ENCODE measurements around the gene SPATA31C2. TPM values are rescaled to one million over a fixed set of nuclear protein-coding genes. Genes with fewer than 3 reads are reported as not detected.
A peak's percentile ranks its signal among the peaks of the same experiment; 100 is the strongest.

The SPATA31C2 gene
- total RNA-seq, 1 experiment from 2014 or later = 0.15 TPM

DNA sequence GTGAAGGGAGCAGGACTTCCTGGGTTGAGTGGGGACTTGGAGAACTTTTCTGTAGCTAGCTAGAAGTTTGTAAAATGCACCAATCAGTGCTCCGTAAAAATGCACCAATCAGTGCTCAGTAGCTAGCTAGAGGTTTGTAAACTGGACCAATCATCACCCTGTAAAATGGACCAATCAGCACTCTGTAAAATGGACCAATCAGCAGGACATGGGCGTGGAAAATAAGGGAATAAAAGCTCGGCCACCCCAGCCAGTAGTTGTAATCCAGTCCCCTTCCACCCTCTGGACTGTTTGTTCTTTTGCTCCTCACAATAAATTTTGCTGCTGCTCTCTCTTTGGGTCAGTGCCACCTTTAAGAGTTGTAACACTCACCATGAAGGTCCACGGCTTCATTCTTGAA is 29.5 kb downstream of the SPATA31C2 start:
- Histone ChIP-seq H3K27ac (ENCODE audit: insufficient read length, low read depth, low read length) (no peak overlapping the region), H2AK5ac (ENCODE audit: insufficient read length, low read length) (no peak overlapping the region), H3K18ac (ENCODE audit: insufficient read length, low read depth, low read length) (no peak overlapping the region), H2BK5ac (ENCODE audit: insufficient read length, low read length) (no peak overlapping the region), H2BK12ac (ENCODE audit: insufficient read length, low read depth, low read length) (no peak overlapping the region), H3K79me2 (ENCODE audit: insufficient read depth, low read length) (no peaks in the 10 kb centered on the region), H3K79me1 (ENCODE audit: insufficient read depth, low read depth, low read length, poor library complexity, severe bottlenecking) (no peaks in the 10 kb centered on the region), H4K91ac (ENCODE audit: insufficient read length, low read depth, low read length) (no peak overlapping the region), H4K8ac (replicated peaks; ENCODE audit: insufficient read length, low read depth, low read length) (no peak overlapping the region), H3K4me2 (ENCODE audit: insufficient read depth, insufficient read length, low read length) (no peak overlapping the region), H3K14ac (ENCODE audit: insufficient read depth, low read length) (no peak overlapping the region), H3K9ac (ENCODE audit: extremely low read depth, insufficient read length, low read length) (no peak overlapping the region), H4K5ac (ENCODE audit: insufficient read length, low read depth, low read length) (no peak overlapping the region), H2BK120ac (ENCODE audit: low read depth, low read length, poor library complexity, severe bottlenecking) (no peak overlapping the region), H3K4me1 (ENCODE audit: insufficient read depth, low read length) (no peaks in the 10 kb centered on the region), H3K23ac (ENCODE audit: insufficient read length, low read depth, low read length) (no peak overlapping the region), H3K9me3 (ENCODE audit: control insufficient read depth, low read depth, low read length) (no peaks in the 10 kb centered on the region), H2AFZ (ENCODE audit: low read length) (no peak overlapping the region), H2BK15ac (ENCODE audit: low read depth, low read length) (no peak overlapping the region), H2BK20ac (ENCODE audit: low read depth, low read length, poor library complexity, severe bottlenecking) (no peak overlapping the region), H3K23me2 (ENCODE audit: insufficient read length, low read depth, low read length, poor library complexity, severe bottlenecking) (no peaks in the 10 kb centered on the region), H3K27me3 (ENCODE audit: insufficient read depth, low read length) (no peaks in the 10 kb centered on the region), H3K4ac (ENCODE audit: low read depth, low read length) (no peak overlapping the region), H3T11ph (ENCODE audit: low read length) (no peak overlapping the region), H4K20me1 (ENCODE audit: control insufficient read depth, insufficient read depth, insufficient read length) (no peaks in the 10 kb centered on the region), H3K56ac (ENCODE audit: insufficient read length, low read depth, low read length) (no peak overlapping the region)
- no CpG with 5 or more reads among the region's 4 CpGs for WGBS (ENCODE audit: extremely low coverage, insufficient read length, low lambda C conversion rate)
- H3K27me3 Mint-ChIP-seq (ENCODE audit: low read depth) = peaks cover 9% of the 10 kb centered on the region
- H3K36me3 Mint-ChIP-seq (ENCODE audit: insufficient read depth in 1 of 3, low read depth in 3 of 3) = no peaks in the 10 kb centered on the region
- TF ChIP-seq, protein P1, sequence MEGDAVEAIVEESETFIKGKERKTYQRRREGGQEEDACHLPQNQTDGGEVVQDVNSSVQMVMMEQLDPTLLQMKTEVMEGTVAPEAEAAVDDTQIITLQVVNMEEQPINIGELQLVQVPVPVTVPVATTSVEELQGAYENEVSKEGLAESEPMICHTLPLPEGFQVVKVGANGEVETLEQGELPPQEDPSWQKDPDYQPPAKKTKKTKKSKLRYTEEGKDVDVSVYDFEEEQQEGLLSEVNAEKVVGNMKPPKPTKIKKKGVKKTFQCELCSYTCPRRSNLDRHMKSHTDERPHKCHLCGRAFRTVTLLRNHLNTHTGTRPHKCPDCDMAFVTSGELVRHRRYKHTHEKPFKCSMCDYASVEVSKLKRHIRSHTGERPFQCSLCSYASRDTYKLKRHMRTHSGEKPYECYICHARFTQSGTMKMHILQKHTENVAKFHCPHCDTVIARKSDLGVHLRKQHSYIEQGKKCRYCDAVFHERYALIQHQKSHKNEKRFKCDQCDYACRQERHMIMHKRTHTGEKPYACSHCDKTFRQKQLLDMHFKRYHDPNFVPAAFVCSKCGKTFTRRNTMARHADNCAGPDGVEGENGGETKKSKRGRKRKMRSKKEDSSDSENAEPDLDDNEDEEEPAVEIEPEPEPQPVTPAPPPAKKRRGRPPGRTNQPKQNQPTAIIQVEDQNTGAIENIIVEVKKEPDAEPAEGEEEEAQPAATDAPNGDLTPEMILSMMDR (conservative IDR thresholded peaks at IDR 0.05) = no peak
- no peak overlapping the region for H3K4me3 Mint-ChIP-seq
- H3K9me3 Mint-ChIP-seq = peaks cover 3 to 4% of the 10 kb centered on the region in 2 experiments; a peak in 3 of 5 replicates
- peak; percentile 3 for DNase-seq
- no peak overlapping the region for H3K27ac Mint-ChIP-seq
- peaks cover 0 to 6% of the 10 kb centered on the region in 2 experiments; a peak in 1 of 4 replicates for H3K4me1 Mint-ChIP-seq

Data from H9 (cell line).